ENCODE data around the gene EPHA6.

DNA sequence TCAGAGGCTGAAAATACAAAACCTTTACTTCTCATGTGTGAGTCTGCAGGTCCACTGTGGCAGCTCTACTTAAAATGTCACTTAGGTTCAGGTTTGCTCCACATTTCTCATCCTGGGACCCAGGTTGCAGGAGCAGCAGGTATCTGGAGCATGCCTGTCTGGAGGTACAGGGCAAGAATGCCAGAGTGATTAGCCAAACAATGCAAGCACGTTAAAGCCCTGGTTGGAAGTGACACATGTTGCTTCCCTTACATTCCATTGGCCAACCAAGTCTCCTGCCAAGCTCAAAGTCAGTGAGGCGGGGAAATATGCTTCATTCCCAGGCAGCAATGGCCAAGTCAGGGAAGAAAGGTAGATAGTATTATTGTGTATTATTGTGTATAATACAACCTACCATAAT, 873.3 kb downstream of the EPHA6 start:
- TF ChIP-seq, protein P1, sequence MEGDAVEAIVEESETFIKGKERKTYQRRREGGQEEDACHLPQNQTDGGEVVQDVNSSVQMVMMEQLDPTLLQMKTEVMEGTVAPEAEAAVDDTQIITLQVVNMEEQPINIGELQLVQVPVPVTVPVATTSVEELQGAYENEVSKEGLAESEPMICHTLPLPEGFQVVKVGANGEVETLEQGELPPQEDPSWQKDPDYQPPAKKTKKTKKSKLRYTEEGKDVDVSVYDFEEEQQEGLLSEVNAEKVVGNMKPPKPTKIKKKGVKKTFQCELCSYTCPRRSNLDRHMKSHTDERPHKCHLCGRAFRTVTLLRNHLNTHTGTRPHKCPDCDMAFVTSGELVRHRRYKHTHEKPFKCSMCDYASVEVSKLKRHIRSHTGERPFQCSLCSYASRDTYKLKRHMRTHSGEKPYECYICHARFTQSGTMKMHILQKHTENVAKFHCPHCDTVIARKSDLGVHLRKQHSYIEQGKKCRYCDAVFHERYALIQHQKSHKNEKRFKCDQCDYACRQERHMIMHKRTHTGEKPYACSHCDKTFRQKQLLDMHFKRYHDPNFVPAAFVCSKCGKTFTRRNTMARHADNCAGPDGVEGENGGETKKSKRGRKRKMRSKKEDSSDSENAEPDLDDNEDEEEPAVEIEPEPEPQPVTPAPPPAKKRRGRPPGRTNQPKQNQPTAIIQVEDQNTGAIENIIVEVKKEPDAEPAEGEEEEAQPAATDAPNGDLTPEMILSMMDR (IDR thresholded peaks at IDR 0.05): no peak
- no peak for TF ChIP-seq POLR2AphosphoS5 (IDR thresholded peaks at IDR 0.05)
